OCI-LY3 (cell line): ENCODE results near the gene KIAA1210.
A peak's percentile ranks its signal among the peaks of the same experiment; 100 is the strongest.

Experiments
- H2AFZ ChIP-seq: fragments of 200-600, 300-600 bp; shearing (Covaris generic); 2 replicates; pipeline ENCODE4 v1.6.0; 2014; ENCODE audit warnings: antibody characterized with exemption, low read depth, low read length
- H3K27ac ChIP-seq: fragments of 200-600, 300-600 bp; sonication (generic); 2 replicates; pipeline ENCODE4 v1.5.1; 2014; ENCODE audit warnings: mild to moderate bottlenecking, low read length, moderate library complexity, mixed read lengths
- H3K27me3 ChIP-seq: fragments of 200-600, 300-600 bp; sonication (generic); 2 replicates; pipeline ENCODE4 v1.6.1; 2014; ENCODE audit warnings: low read depth, low read length, mixed read lengths
- H3K36me3 ChIP-seq: fragments of 200-600, 300-600 bp; sonication (generic); replicated peaks from 2 replicates; pipeline ENCODE3; 2014; ENCODE audit warnings: low read depth, low read length, mixed read lengths
- H3K4me1 ChIP-seq: fragments of 300-600, 200-600 bp; sonication (generic); 2 replicates; pipeline ENCODE4 v1.6.1; 2014; ENCODE audit warnings: low read length, mixed read lengths
- H3K4me2 ChIP-seq: fragments of 200-600, 300-600 bp; sonication (generic); 2 replicates; pipeline ENCODE4 v1.6.1; 2014; ENCODE audit warnings: low read length, mixed read lengths
- H3K4me3 ChIP-seq: fragments of 300-600, 200-600 bp; sonication (generic); 2 replicates; pipeline ENCODE4 v1.5.1; 2014; ENCODE audit warnings: antibody characterized with exemption, mild to moderate bottlenecking, low read length, moderate library complexity
- H3K79me2 ChIP-seq: fragments of 300-600, 200-600 bp; shearing (Covaris generic); 2 replicates; pipeline ENCODE4 v1.6.1; 2014; ENCODE audit warnings: mild to moderate bottlenecking, low read length, mixed read lengths
- H3K9ac ChIP-seq: fragments of 300-600, 200-600 bp; shearing (Covaris generic); 2 replicates; pipeline ENCODE4 v1.6.0; 2014; ENCODE audit warnings: mild to moderate bottlenecking, low read length, moderate library complexity
- H3K9me3 ChIP-seq: fragments of 200-600, 300-600 bp; shearing (Covaris generic); 2 replicates; pipeline ENCODE4 v1.6.1; 2014; ENCODE audit warnings: low read length, mixed read lengths; ENCODE audit not compliant: insufficient read depth
- H4K20me1 ChIP-seq: fragments of 200-600, 300-600 bp; sonication (generic); 2 replicates; pipeline ENCODE4 v1.6.1; 2016; ENCODE audit warnings: low read length, mixed read lengths; ENCODE audit not compliant: insufficient read depth
- CTCF ChIP-seq: fragments of 200-600, 300-600 bp; sonication (generic); IDR thresholded peaks from 2 replicates; pipeline ENCODE4 v1.5.1; 2014; ENCODE audit warnings: antibody characterized with exemption, low read length, low read depth
- EZH2phosphoT487 ChIP-seq: fragments of 200-600 bp; shearing (Covaris generic); IDR thresholded peaks from 2 replicates; pipeline ENCODE4 v1.6.1; 2018; ENCODE audit warnings: antibody characterized with exemption, mixed run types, low read depth

The KIAA1210 gene

DNA sequence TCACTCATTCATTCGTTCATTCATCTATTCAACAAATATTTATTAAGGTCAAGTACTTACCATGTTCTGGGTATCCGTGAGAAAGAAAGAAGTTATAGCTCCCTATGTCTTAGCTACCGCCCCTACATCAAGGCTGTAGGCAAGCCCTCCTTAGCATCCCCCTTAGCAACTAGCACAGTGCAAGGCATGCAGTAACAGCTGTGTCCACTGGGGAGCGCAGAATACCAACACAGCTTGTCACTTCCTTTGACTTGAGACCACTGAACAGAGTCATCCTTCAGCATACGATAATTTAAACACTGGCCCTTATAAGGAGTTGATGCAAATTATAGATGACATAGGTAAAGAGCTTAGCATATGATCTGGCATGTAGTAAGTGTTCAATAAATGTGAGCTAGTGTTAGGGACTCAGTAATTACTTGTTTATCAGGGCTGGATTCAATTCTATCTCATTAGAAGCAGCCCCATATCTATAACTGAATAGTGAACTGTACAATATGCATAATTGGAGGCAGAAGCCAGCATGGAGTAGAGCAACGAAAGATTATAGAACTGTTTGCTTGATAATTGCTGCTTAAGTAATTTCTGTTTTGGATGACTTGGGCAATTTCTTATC lies 8.7 kb downstream of the KIAA1210 start:
- Histone ChIP-seq H3K36me3 (no peaks in the 10 kb centered on the region), H3K4me3 (no peak overlapping the region), H3K27me3 (peaks cover 14% of the 10 kb centered on the region), H3K79me2 (no peaks in the 10 kb centered on the region), H4K20me1 (no peaks in the 10 kb centered on the region), H3K27ac (no peak overlapping the region), H3K4me1 (no peaks in the 10 kb centered on the region), H3K9ac (no peak overlapping the region), H2AFZ (no peak overlapping the region), H3K4me2 (no peak overlapping the region), H3K9me3 (no peaks in the 10 kb centered on the region)
- TF ChIP-seq EZH2phosphoT487 (no peak), CTCF (peak; percentile 71)

DNA sequence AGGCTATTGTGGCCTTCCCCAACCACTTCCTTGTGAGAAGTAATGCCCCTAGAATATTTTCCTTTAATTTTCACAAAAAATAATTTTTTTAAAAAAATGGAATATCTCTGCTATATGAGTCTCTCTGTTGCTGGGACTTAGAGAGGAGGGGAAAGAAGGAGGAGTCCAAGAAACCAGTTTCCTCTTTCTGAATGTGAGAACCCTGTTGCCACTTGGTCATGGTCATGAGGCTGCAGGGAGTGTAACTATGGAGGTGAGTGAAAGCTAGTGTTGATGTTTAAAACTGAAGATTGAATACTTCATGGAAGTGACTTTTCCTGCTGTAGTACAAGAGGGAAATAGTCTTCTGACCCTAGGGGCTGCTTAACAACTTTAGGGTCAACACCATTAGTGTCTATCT lies 20.4 kb downstream of the KIAA1210 start:
- no peak for TF ChIP-seq CTCF
- no peak for TF ChIP-seq EZH2phosphoT487
- Histone ChIP-seq H4K20me1 (no peaks in the 10 kb centered on the region), H3K9ac (no peak overlapping the region), H3K4me2 (no peak overlapping the region), H3K27me3 (0 out of 2 replicates have a peak, but pooled peaks cover 5% of the 10 kb centered on the region), H3K4me3 (no peak overlapping the region), H3K4me1 (no peaks in the 10 kb centered on the region), H3K36me3 (no peaks in the 10 kb centered on the region), H3K79me2 (no peaks in the 10 kb centered on the region), H2AFZ (no peak overlapping the region), H3K9me3 (no peaks in the 10 kb centered on the region), H3K27ac (no peak overlapping the region)

DNA sequence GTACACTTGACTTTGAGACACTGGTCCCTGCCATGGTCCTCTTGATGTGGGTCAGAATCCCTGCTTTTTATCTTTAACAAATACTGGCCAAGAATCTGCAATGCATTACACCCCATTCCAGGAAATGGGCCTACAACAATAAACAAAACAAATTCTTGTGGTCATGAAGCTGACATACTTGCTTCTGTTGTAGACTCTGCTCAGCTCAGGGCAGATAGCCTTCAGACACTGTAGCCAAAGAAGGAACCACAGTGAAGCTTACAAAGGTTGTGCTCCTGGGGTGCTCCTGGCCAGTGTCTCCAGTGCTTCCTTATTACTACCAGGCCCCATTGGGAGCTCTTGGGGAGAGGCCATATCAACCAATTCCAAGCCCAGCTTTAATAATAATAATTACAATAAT lies 21.8 kb downstream of the KIAA1210 start:
- H3K4me3 ChIP-seq: no peak overlapping the region
- 0 out of 2 replicates have a peak, but pooled peaks cover 5% of the 10 kb centered on the region for H3K27me3 ChIP-seq
- no peak for TF ChIP-seq CTCF
- TF ChIP-seq EZH2phosphoT487: no peak
- no peaks in the 10 kb centered on the region for H3K4me1 ChIP-seq
- H4K20me1 ChIP-seq: no peaks in the 10 kb centered on the region
- no peak overlapping the region for H2AFZ ChIP-seq
- H3K9me3 ChIP-seq: no peaks in the 10 kb centered on the region
- H3K4me2 ChIP-seq: no peak overlapping the region
- H3K9ac ChIP-seq: no peak overlapping the region
- no peaks in the 10 kb centered on the region for H3K36me3 ChIP-seq
- H3K79me2 ChIP-seq: no peaks in the 10 kb centered on the region
- no peak overlapping the region for H3K27ac ChIP-seq

DNA sequence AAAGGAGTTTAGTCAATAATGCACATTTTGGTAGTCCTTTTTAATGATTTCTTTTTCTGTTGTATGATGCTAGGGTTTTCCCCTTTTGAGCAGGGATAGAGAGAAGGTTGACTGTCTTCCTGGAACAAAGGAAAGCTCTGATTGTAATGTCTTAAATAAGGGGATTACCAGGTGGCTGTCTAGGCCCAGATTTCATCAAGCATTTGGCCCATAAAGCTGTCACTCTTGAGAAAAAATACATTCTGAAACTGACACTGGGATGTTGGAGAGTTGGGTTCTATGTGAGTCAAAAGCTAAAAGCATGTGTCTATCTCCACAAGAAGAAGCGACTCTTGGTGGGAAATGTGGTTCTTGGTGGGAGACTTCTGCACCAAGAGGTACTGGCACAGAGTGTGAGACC lies 26.4 kb downstream of the KIAA1210 start:
- no peaks in the 10 kb centered on the region for H3K9me3 ChIP-seq
- no peaks in the 10 kb centered on the region for H3K4me1 ChIP-seq
- no peak overlapping the region for H2AFZ ChIP-seq
- no peaks in the 10 kb centered on the region for H3K36me3 ChIP-seq
- no peak overlapping the region for H3K9ac ChIP-seq
- no peak overlapping the region for H3K27ac ChIP-seq
- H4K20me1 ChIP-seq: no peaks in the 10 kb centered on the region
- H3K79me2 ChIP-seq: no peaks in the 10 kb centered on the region
- H3K27me3 ChIP-seq: 0 out of 2 replicates have a peak, but pooled peaks cover 5% of the 10 kb centered on the region
- H3K4me3 ChIP-seq: no peak overlapping the region
- no peak overlapping the region for H3K4me2 ChIP-seq
- TF ChIP-seq EZH2phosphoT487: no peak
